ENCODE data around the gene PRDX3. TPM values are rescaled to one million over a fixed set of nuclear protein-coding genes. Genes with fewer than 3 reads are reported as not detected.

Gene PRDX3
- total RNA-seq, 2 donors from 2014 or later = 147 to 156 TPM

GRCh38 chr10:119198438-119198837, 19.8 kb upstream of the PRDX3 start:
- intact Hi-C loops (cut with DNase I) = loop anchor here (2.0 kb wide), 2 partner anchors 218 to 246 kb away; no protein-coding TSS in a partner anchor
- no peak overlapping the region for H3K27ac ChIP-seq
- no peak for DNase-seq
- no peaks in the 10 kb centered on the region for H3K36me3 ChIP-seq
- no peak overlapping the region for H3K4me3 ChIP-seq
- no peak overlapping the region for H3K9ac ChIP-seq (ENCODE audit: low read depth in 2 of 2, low read length in 2 of 2)
- no peaks in the 10 kb centered on the region for H3K27me3 ChIP-seq
- no peaks in the 10 kb centered on the region for H3K9me3 ChIP-seq
- no peak for TF ChIP-seq CTCF (IDR thresholded peaks at IDR 0.05)
- no peaks in the 10 kb centered on the region for H3K4me1 ChIP-seq

- Histone ChIP-seq H3K9ac (ENCODE audit: low read depth in 2 of 2, low read length in 2 of 2) (no peak overlapping the region), H3K9me3 (no peaks in the 10 kb centered on the region), H3K4me1 (no peaks in the 10 kb centered on the region), H3K36me3 (no peaks in the 10 kb centered on the region), H3K27ac (no peak overlapping the region), H3K4me3 (no peak overlapping the region), H3K27me3 (no peaks in the 10 kb centered on the region)
- intact Hi-C loops (cut with DNase I) = loop anchor here (2.0 kb wide), 2 partner anchors 219 to 247 kb away; no protein-coding TSS in a partner anchor
- DNase-seq = no peak
- no peak for TF ChIP-seq CTCF (IDR thresholded peaks at IDR 0.05)
Observed at GRCh38 chr10:119197921-119198320, 19.3 kb upstream of the PRDX3 start.

- no peaks in the 10 kb centered on the region for H3K9me3 ChIP-seq
- no peaks in the 10 kb centered on the region for H3K4me1 ChIP-seq
- intact Hi-C loops (cut with DNase I) = no loop called here
- no peak for TF ChIP-seq CTCF (IDR thresholded peaks at IDR 0.05)
- no peak for DNase-seq
- no peaks in the 10 kb centered on the region for H3K36me3 ChIP-seq
- no peak overlapping the region for H3K27ac ChIP-seq
- H3K9ac ChIP-seq (ENCODE audit: low read depth in 2 of 2, low read length in 2 of 2) = no peak overlapping the region
- H3K4me3 ChIP-seq = no peak overlapping the region
- no peaks in the 10 kb centered on the region for H3K27me3 ChIP-seq
Observed at GRCh38 chr10:119191881-119192280, 13.3 kb upstream of the PRDX3 start.

GRCh38 chr10:119190954-119191785, 12.6 kb upstream of the PRDX3 start:
- intact Hi-C loops (cut with DNase I) = no loop called here
- TF ChIP-seq CTCF (IDR thresholded peaks at IDR 0.05) = no peak

GRCh38 chr10:119190353-119190752, 11.7 kb upstream of the PRDX3 start:
- no peaks in the 10 kb centered on the region for H3K27me3 ChIP-seq
- H3K4me3 ChIP-seq = no peak overlapping the region
- intact Hi-C loops (cut with DNase I) = no loop called here
- H3K27ac ChIP-seq = no peak overlapping the region
- no peak for TF ChIP-seq CTCF (IDR thresholded peaks at IDR 0.05)
- H3K36me3 ChIP-seq = no peaks in the 10 kb centered on the region
- H3K9ac ChIP-seq (ENCODE audit: low read depth in 2 of 2, low read length in 2 of 2) = no peak overlapping the region
- DNase-seq = no peak
- H3K4me1 ChIP-seq = no peaks in the 10 kb centered on the region
- H3K9me3 ChIP-seq = no peaks in the 10 kb centered on the region

More at GRCh38 chr10:119190954-119191785, 12.6 kb upstream of the PRDX3 start:
- no peak for DNase-seq
- Histone ChIP-seq H3K27me3 (no peaks in the 10 kb centered on the region), H3K9ac (ENCODE audit: low read depth in 2 of 2, low read length in 2 of 2) (no peak overlapping the region), H3K36me3 (no peaks in the 10 kb centered on the region), H3K9me3 (no peaks in the 10 kb centered on the region), H3K4me1 (no peaks in the 10 kb centered on the region), H3K4me3 (no peak overlapping the region), H3K27ac (no peak overlapping the region)

Data from colonic mucosa (tissue), 4 donors.